ENCODE results near the gene LBH. TPM values are rescaled to one million over a fixed set of nuclear protein-coding genes. Genes with fewer than 3 reads are reported as not detected.

LBH gene
- polyA plus RNA-seq, 1 experiment = 145 TPM

- Histone ChIP-seq H3K4me3 (ENCODE audit: low read depth, low read length) (no peak overlapping the region), H3K36me3 (ENCODE audit: control insufficient read depth, insufficient read depth, low read length) (no peaks in the 10 kb centered on the region), H3K27me3 (ENCODE audit: control insufficient read depth, insufficient read depth, low read length) (no peaks in the 10 kb centered on the region)
- no peak for TF ChIP-seq CTCF (IDR thresholded peaks at IDR 0.05; ENCODE audit: insufficient read depth, low read depth, low read length)
- no peak for DNase-seq (ENCODE audit: low read depth)
- ChIA-PET POLR2A (no interaction called here), CTCF (interaction anchor here (1.5 kb wide), 1 partner anchor 30 kb away, joined by 3 read pairs; no protein-coding TSS in a partner anchor)
Measured at GRCh38 chr2:30269771-30270145, 38.4 kb downstream of the LBH start.

GRCh38 chr2:30270166-30270565 lies 38.8 kb downstream of the LBH start:
- no peak for DNase-seq (ENCODE audit: low read depth)
- no peaks in the 10 kb centered on the region for H3K27me3 ChIP-seq (ENCODE audit: control insufficient read depth, insufficient read depth, low read length)
- H3K36me3 ChIP-seq (ENCODE audit: control insufficient read depth, insufficient read depth, low read length) = no peaks in the 10 kb centered on the region
- ChIA-PET CTCF (interaction anchor here (1.5 kb wide), 1 partner anchor 31 kb away, joined by 3 read pairs; no protein-coding TSS in a partner anchor), POLR2A (no interaction called here)
- TF ChIP-seq CTCF (IDR thresholded peaks at IDR 0.05; ENCODE audit: insufficient read depth, low read depth, low read length) = no peak
- H3K4me3 ChIP-seq (ENCODE audit: low read depth, low read length) = no peak overlapping the region

DNA sequence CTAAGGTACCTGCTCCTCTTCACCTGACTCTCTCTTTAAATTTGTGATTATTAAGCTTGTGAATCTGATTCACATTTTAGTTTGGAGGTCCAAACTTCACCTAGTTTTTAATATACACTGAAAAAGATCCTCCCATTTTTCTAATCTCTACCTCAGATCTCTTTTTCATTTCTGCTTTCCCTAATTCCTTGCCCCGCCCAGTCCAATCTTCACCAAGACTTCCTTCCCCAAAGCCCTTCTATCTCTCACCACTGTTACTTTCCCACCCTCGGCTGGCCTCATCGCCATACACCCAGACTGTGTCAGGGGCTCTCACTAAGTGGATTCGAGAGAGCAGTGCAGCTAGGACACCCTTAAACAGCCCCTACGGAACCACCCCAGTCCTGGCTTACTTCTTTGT lies 40.0 kb downstream of the LBH start:
- no peak for DNase-seq (ENCODE audit: low read depth)
- no peaks in the 10 kb centered on the region for H3K27me3 ChIP-seq (ENCODE audit: control insufficient read depth, insufficient read depth, low read length)
- ChIA-PET POLR2A (interaction anchor here (0.7 kb wide), 1 partner anchor 10 kb away, joined by 3 read pairs; no protein-coding TSS in a partner anchor), CTCF (interaction anchor here (1.9 to 2.5 kb wide), 2 partner anchors 17 to 32 kb away, joined by 6 to 9 read pairs; no protein-coding TSS in a partner anchor)
- no peak for TF ChIP-seq CTCF (IDR thresholded peaks at IDR 0.05; ENCODE audit: insufficient read depth, low read depth, low read length)
- no peaks in the 10 kb centered on the region for H3K36me3 ChIP-seq (ENCODE audit: control insufficient read depth, insufficient read depth, low read length)
- H3K4me3 ChIP-seq (ENCODE audit: low read depth, low read length) = no peak overlapping the region

GRCh38 chr2:30272286-30272685 lies 41.0 kb downstream of the LBH start:
- no peak for DNase-seq (ENCODE audit: low read depth)
- ChIA-PET CTCF (interaction anchor here (1.1 to 2.5 kb wide), 4 partner anchors 16 to 439 kb away, joined by 4 to 9 read pairs (median 6); no protein-coding TSS in a partner anchor), POLR2A (no interaction called here)
- no peak for TF ChIP-seq CTCF (IDR thresholded peaks at IDR 0.05; ENCODE audit: insufficient read depth, low read depth, low read length)
- Histone ChIP-seq H3K27me3 (ENCODE audit: control insufficient read depth, insufficient read depth, low read length) (no peaks in the 10 kb centered on the region), H3K36me3 (ENCODE audit: control insufficient read depth, insufficient read depth, low read length) (no peaks in the 10 kb centered on the region), H3K4me3 (ENCODE audit: low read depth, low read length) (no peak overlapping the region)

GRCh38 chr2:30272761-30273573 lies 41.6 kb downstream of the LBH start:
- H3K27me3 ChIP-seq (ENCODE audit: control insufficient read depth, insufficient read depth, low read length) = no peaks in the 10 kb centered on the region
- no peaks in the 10 kb centered on the region for H3K36me3 ChIP-seq (ENCODE audit: control insufficient read depth, insufficient read depth, low read length)
- no peak for TF ChIP-seq CTCF (IDR thresholded peaks at IDR 0.05; ENCODE audit: insufficient read depth, low read depth, low read length)
- H3K4me3 ChIP-seq (ENCODE audit: low read depth, low read length) = no peak overlapping the region
- peak; percentile 48 for DNase-seq (ENCODE audit: low read depth)
- CTCF ChIA-PET = interaction anchor here (0.6 to 2.5 kb wide), 5 partner anchors 15 to 438 kb away, joined by 3 to 9 read pairs (median 4); no protein-coding TSS in a partner anchor
- POLR2A ChIA-PET = no interaction called here

All from BJ (cell line).